ENCODE data around the gene CRELD2.

Gene CRELD2

DNA sequence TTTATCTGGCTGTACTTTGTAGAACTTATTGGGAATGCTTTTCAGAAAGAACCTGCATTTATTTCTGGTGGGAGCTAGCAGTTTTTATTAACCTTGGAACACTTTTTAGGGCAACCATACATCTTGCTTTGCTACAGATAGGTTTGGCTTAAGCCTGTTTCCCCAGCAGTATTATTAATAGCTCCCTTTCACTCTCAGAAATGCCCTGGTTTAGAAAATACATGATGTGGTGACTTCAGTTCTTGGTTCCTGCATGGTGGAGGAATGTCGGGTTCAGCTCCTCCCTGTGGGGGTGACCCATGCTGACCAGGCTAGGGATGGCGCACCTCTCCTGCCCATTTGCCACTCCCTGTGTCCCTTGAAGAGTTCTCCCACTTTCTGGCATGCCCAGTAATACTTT, 36.6 kb upstream of the CRELD2 start:
- TF ChIP-seq, protein P1, sequence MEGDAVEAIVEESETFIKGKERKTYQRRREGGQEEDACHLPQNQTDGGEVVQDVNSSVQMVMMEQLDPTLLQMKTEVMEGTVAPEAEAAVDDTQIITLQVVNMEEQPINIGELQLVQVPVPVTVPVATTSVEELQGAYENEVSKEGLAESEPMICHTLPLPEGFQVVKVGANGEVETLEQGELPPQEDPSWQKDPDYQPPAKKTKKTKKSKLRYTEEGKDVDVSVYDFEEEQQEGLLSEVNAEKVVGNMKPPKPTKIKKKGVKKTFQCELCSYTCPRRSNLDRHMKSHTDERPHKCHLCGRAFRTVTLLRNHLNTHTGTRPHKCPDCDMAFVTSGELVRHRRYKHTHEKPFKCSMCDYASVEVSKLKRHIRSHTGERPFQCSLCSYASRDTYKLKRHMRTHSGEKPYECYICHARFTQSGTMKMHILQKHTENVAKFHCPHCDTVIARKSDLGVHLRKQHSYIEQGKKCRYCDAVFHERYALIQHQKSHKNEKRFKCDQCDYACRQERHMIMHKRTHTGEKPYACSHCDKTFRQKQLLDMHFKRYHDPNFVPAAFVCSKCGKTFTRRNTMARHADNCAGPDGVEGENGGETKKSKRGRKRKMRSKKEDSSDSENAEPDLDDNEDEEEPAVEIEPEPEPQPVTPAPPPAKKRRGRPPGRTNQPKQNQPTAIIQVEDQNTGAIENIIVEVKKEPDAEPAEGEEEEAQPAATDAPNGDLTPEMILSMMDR (IDR thresholded peaks at IDR 0.05; ENCODE audit: low read depth, low read length, missing control alignments): no peak

DNA sequence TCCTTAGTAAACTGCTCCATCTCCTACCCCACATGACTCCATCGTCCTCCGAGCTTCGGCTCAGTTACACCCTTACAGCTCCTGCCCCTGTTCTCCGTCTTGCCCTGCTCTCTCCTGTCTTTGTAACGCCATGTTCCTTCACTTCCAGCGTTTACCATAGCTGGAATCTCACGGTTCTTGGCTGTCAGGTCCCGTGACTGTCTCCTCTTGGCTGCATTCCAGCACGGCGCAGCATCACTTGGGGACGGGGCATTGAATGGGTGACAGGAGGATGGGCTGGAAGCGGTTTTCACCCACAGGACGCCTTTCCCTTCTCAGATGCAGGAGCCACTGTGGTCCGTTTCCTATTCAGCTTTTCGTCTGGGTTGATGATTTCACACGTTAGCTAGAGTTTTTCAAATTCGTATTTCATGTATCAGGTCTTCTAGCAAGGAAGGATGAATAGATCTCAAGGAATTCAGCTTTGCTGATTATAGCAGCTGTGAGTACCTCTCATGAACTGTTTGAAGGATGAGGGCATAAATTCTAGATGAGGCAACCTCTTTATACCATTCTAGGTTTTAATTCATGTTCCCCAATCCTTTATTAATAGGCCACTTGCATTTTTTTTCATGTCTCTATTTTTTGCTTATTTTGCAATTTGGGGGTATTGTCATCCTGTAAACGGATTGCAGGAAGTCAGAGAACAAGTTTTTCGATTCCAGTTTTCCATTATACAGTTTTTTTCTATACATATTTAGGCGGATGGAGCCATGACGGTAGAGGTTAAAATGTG, 35.7 kb upstream of the CRELD2 start:
- DNase-seq: peak; percentile 11
- Histone ChIP-seq H3K36me3 (replicated peaks) (peaks cover 28% of the 10 kb centered on the region), H3K4me3 (ENCODE audit: low read depth, low read length) (no peak overlapping the region), H3K27ac (no peak overlapping the region), H3K27me3 (replicated peaks) (no peaks in the 10 kb centered on the region)
- TF ChIP-seq, protein P1 (IDR thresholded peaks at IDR 0.05; ENCODE audit: low read depth, low read length, missing control alignments): no peak
- in situ Hi-C loops (cut with HindIII; ENCODE audit: low pct_ligation_motif_present, low sequenced_read_pairs): no loop called here

More for the DNA sequence above, 36.6 kb upstream of the CRELD2 start:
- H3K36me3 ChIP-seq (replicated peaks): peaks cover 22% of the 10 kb centered on the region
- no peak overlapping the region for H3K4me3 ChIP-seq (ENCODE audit: low read depth, low read length)
- no peak for DNase-seq
- no peak overlapping the region for H3K27ac ChIP-seq
- in situ Hi-C loops (cut with HindIII; ENCODE audit: low pct_ligation_motif_present, low sequenced_read_pairs): no loop called here
- H3K27me3 ChIP-seq (replicated peaks): no peaks in the 10 kb centered on the region

DNA sequence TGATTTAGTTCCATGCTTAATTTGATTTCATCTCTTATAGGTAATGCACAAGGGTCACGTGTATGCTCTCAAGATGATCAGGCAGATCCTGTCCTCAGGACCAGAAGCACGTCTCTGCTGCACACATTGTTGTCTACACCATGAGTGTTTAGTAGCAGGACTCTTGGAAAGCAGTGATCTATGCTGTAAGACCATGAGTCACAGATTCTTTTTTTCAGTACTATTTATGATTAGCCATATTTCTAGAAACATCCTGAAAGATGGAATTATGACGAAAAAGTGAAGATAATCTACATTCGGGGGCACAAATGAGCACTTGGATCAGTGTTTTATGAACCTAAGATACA, 35.2 kb upstream of the CRELD2 start:
- peaks cover 31% of the 10 kb centered on the region for H3K36me3 ChIP-seq (replicated peaks)
- in situ Hi-C loops (cut with HindIII; ENCODE audit: low pct_ligation_motif_present, low sequenced_read_pairs): no loop called here
- TF ChIP-seq, protein P1 (IDR thresholded peaks at IDR 0.05; ENCODE audit: low read depth, low read length, missing control alignments): no peak

DNA sequence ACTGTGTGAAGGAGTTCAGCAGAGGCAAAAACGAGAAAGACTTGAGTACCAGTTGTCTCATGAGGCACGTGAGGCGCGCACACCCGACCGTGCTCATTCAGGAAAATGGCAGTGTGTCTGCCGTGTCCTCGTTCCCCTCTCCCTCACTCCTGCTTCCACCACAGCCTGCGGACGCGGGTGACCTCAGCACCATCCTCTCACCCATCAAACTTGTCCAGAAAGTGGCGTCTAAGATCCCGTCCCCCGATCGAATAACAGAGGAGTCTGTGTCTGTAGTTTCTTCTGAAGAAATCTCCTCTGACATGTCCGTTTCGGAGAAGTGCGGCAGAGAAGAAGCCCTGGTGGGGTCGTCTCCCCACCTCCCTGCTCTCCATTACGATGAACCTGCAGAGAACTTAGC, 34.4 kb upstream of the CRELD2 start:
- H3K27ac ChIP-seq: no peak overlapping the region
- TF ChIP-seq, protein P1 (IDR thresholded peaks at IDR 0.05; ENCODE audit: low read depth, low read length, missing control alignments): no peak
- no peaks in the 10 kb centered on the region for H3K27me3 ChIP-seq (replicated peaks)
- no peak overlapping the region for H3K4me3 ChIP-seq (ENCODE audit: low read depth, low read length)
- DNase-seq: no peak
- in situ Hi-C loops (cut with HindIII; ENCODE audit: low pct_ligation_motif_present, low sequenced_read_pairs): no loop called here
- H3K36me3 ChIP-seq (replicated peaks): peaks cover 36% of the 10 kb centered on the region

More for the DNA sequence above, 35.2 kb upstream of the CRELD2 start:
- Histone ChIP-seq H3K27me3 (replicated peaks) (no peaks in the 10 kb centered on the region), H3K4me3 (ENCODE audit: low read depth, low read length) (no peak overlapping the region), H3K27ac (no peak overlapping the region)
- DNase-seq: peak; percentile 12

DNA sequence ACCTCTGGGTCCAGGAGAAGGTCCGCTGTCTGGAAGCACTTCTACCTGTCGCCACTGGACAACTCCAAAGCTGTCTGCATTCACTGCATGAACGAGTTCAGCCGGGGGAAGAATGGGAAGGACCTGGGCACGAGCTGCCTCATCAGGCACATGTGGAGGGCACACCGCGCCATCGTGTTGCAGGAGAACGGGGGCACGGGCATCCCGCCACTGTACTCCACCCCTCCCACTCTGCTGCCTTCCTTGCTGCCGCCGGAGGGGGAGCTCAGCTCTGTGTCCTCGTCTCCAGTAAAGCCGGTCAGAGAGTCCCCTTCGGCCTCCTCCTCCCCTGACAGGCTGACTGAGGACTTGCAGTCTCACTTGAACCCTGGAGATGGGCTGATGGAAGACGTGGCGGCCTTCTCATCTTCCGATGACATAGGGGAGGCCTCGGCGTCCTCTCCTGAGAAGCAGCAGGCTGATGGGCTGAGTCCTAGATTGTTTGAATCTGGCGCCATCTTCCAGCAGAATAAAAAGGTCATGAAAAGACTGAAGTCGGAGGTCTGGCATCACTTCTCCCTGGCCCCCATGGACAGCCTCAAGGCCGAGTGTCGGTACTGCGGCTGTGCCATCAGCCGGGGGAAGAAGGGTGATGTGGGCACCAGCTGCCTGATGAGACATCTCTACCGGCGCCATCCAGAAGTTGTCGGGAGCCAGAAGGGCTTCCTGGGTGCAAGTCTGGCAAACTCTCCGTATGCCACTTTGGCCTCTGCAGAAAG, 33.8 kb upstream of the CRELD2 start:
- in situ Hi-C loops (cut with HindIII; ENCODE audit: low pct_ligation_motif_present, low sequenced_read_pairs): no loop called here
- no peak overlapping the region for H3K4me3 ChIP-seq (ENCODE audit: low read depth, low read length)
- no peaks in the 10 kb centered on the region for H3K27me3 ChIP-seq (replicated peaks)
- TF ChIP-seq, protein P1 (IDR thresholded peaks at IDR 0.05; ENCODE audit: low read depth, low read length, missing control alignments): no peak
- DNase-seq: no peak
- H3K36me3 ChIP-seq (replicated peaks): peaks cover 40% of the 10 kb centered on the region
- H3K27ac ChIP-seq: no peak overlapping the region

Measured in brain microvascular endothelial cell (primary cell).